GOT3 (cell line): ENCODE data around the gene SPRED1.

Experiments
- DNase-seq: peaks from one replicate; lab custom pipeline; 2025; ENCODE audit warnings: mixed read lengths; lab: John Stamatoyannopoulos, UW

Gene SPRED1

DNA sequence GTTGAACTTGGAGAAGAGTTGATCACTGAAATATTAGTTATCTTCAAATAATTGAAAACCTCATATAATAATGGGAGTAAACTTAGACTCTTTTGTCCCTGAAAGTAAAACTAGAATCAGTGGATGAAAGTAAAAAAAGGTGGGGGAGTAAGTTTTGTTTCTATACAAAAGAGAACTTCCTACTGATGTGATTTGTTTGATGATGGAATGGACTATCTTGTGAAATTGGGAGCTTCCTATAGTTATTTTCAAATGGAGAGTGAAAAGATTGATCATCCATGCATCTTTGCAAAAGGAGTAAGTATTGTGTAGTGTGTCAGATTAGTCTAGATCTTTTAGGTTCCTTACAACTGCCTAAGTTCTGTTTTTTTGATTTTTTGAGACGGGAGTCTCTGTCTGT, 28.4 kb downstream of the SPRED1 start:
- no peak for DNase-seq

- DNase-seq = no peak
These were observed 30.4 kb downstream of the SPRED1 start for GRCh38 chr15:38283010-38283409.

DNA sequence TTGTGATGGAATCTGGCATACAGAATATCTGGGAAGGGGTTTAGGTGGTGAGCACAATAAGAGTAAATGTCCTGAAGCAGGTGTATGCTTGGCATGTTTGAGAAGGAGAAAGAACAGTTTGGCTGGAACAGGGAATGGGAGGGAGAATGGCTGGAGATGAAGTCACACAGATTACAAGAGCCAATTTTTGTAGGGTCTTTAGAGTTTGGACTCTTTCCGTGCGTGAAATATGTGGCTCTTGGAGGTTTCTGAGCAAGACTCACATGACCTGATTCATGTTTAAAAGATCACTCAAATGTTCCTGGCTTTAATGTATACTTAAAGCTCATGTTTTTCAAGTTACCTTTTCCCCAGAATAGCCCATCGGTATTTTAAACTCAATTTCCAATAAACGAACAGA, 32.8 kb downstream of the SPRED1 start:
- DNase-seq = no peak

DNA sequence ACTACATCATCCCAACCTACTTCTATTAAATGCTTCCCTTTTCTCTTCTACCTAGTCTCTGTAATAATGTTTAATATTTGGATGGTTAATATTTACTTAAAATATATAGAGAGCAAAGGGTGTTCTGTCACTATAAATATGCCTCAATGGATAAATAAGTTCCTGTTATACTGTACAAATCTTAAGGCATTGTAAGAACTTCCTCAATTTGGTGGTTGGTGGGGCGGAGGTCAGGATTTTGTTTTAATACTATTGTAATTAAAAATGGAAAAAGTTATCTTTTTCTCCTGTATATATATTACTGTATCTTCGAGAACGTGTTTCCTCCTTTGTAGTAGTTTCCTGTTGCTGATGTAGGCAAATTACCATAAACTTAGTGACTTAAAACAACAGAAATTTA, 41.5 kb downstream of the SPRED1 start:
- DNase-seq = no peak

- DNase-seq = no peak
These were observed 45.2 kb downstream of the SPRED1 start for GRCh38 chr15:38297623-38298388.

- no peak for DNase-seq
These were observed 46.6 kb downstream of the SPRED1 start for GRCh38 chr15:38299216-38299615.

DNA sequence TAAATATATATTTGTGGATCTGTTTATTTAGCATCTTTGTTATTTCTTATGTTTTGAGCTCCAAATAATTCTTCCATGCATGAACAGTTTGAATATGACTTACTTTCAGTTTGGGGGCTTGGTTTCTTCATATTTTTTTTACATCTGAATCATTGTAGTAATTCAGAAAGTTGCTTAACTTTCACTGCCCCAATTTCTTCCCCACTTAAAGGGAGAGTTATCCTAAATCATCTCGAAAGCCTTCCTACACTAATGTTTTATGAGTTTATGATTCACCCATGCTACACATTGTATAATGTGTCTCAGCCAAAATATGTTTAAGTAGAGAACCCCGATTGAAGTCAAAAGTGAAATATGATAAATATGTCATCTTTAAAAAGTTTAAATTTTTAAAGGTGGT, 47.8 kb downstream of the SPRED1 start:
- no peak for DNase-seq

GRCh38 chr15:38304481-38304880, 51.8 kb downstream of the SPRED1 start:
- DNase-seq = no peak

DNA sequence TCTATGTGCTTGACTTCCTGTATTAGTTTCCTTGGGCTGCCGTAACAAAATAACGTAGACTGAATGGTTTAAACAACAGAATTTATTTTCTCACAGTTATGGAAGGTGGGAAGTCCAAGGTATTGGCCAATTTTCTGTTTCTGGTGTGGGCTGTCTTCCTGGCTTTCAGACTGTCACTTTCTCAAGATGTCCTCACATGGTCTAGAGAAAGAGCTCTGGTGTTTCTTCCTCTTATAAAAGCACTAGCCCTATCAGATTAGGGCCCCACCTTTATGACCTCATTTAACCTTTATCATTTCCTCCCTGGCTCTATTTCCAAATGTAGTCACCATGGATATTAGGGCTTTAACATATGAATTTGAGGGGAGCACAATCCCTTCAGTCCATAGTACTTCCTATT, 54.6 kb downstream of the SPRED1 start:
- DNase-seq = no peak

- no peak for DNase-seq
These were observed 55.4 kb downstream of the SPRED1 start for GRCh38 chr15:38307861-38308641.

DNA sequence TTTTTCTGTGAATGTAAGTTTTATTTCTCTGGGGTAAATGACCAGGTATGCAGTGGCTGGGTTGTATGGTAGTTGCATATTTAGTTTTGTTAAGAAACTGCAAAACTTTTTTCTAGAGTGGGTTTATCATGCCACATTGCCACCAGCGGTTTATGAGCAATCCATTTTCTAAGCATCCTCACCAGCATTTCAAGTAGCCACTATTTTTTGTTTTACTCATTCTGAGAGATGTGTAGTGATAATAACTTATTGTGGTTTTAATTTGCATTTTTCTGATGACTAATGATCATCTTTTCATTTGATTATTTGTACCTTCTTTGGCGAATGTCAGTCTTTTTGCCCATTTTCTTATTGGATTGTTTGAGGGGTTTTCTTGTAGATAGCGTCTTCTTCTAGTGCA, 56.2 kb downstream of the SPRED1 start:
- no peak for DNase-seq

GRCh38 chr15:38312190-38312589, 59.6 kb downstream of the SPRED1 start:
- DNase-seq = no peak

- DNase-seq = no peak
These were observed 63.7 kb downstream of the SPRED1 start for GRCh38 chr15:38316311-38316710.

GRCh38 chr15:38320181-38320580, 67.5 kb downstream of the SPRED1 start:
- DNase-seq = no peak

DNA sequence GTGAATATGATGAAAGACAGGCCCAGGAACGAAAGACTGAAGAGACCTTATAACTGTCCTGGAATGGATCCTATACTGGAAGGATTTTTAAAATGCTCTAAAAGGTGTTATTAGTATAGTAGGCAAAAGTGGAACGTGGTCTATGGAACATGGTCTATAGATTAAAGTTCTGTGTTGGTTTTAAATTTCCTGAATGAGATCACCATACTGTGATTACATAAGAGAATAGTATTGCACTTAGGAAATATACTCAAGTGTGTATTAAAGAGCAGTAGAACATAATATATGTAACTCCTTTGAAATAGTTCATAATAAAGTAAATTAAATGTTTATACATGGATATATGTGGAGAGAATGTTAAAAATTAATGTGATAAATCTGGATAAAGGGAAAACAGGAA, 68.2 kb downstream of the SPRED1 start:
- DNase-seq = no peak

DNA sequence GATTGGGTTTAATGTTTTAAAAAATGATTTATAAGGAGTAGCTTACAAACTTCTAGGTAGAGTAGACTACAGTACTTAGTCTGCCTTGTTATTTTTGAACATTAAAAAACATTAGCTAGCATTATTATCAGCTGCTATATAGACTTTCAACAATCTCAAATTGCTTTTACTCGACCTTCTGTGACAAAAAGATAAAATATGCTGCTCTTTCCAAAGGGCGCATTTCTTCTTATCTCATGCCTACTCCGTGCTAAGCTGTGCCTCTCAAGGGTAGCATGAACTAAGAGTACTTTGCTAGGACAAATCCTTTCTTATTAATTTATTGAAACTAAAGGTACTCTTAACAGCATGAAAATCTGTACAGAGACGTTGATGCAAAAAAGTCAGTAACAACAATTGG, 71.3 kb downstream of the SPRED1 start:
- DNase-seq = no peak

DNA sequence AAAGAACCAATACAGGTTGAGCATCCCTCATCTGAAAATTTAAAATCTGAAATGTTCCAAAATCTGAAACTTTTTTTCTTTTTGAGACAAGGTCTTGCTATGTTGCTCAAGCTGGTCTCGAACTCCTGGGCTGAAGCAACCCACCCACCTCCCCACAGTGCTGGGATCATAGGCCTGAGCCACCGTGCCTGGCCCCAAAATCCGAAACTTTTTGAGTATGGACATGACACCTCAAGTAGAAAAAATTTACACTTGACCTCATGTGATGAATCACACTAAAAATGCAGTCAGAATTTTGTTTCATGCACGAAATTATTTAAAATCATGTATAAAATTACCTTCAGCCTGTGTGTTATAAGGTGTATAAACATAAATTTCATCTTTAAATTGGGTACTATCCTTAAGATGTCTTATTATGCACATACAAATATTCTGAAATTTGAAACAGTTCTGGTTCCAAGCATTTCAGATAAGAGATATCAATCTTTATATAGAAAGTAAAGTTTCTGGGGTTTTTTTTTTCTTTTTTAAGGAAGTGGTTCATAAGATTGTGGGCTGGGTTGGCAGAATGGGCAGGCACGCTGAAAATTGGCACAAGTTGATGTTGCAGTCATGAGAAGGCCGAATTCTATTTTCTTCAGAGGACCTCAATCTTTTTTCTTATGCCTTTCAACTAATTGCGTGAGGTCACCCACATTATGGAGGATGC, 72.5 kb downstream of the SPRED1 start:
- no peak for DNase-seq

GRCh38 chr15:38325648-38325990, 73.0 kb downstream of the SPRED1 start:
- DNase-seq = no peak

DNA sequence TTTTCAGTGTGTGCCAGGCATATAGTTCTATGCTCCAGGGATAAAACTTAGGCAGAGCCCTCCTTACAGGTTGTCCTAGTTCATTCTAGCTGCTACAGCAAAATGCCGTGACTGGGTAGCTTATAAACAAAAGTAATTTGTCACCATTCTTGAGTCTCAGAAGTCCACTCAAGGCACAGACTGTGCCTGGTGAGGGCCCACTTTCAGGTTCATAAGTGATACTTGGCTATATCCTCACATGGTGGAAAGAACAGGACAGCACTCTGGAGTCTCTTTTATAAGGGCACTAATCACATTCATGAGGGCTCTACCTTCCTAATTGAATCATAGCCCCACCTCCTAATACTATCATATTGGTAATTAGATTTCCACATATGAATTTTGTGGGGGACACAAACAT, 80.1 kb downstream of the SPRED1 start:
- no peak for DNase-seq

DNA sequence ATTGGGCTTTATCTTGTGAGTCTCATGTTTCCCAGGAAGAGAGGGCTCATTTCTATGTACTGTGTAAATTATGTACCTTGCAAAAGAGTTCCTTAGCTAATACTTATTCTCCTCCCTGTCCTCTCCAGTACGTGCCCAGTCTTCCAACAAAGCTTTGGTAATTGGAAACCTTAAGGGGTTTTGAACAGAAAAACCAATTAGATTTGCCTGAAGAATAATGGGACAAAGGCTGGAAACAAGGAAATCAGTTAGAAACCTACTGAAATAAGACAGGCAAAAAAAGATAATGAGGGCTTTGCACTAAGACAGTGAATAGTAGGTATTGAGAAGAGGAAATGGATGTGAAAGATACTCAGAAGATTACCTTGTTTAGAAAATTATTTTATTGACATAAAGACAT, 82.5 kb downstream of the SPRED1 start:
- DNase-seq = no peak

DNA sequence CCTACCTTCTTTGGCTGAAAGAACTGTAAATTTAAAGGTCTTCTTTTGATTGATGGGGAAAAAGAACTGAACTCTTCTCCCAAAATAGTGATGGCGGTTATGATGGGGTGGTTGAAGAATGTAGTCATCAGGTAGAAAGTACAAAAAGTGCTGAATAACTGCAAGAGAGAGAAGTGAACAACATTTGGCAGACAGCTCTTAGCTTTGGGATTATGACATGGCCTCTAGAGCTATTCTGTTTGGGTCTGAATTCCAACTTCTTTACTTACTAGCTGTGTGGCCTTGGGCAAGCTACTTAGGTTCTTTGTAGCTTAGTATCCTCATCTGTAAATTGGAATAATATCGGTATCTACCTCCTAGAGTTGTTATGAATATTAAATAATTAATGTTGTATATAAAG, 91.7 kb downstream of the SPRED1 start:
- no peak for DNase-seq

DNA sequence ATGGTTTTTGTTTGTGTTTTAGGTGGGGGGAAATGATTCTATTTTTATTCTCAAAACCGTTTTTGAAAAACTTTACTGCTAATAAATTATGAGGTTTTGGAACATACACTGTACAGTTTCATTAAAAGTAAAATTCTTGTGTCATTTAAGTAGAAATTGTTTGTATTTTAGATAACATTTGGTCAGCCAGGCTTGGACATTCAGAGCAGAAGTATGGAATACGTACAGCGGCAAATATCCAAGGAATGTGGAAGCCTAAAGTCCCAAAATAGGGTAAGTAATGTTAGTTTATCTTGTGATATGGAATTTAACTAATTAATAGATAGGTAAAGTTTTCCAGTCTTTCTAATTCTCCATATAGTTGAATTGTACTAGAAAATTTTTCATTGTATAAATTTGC, 96.6 kb downstream of the SPRED1 start:
- no peak for DNase-seq

DNA sequence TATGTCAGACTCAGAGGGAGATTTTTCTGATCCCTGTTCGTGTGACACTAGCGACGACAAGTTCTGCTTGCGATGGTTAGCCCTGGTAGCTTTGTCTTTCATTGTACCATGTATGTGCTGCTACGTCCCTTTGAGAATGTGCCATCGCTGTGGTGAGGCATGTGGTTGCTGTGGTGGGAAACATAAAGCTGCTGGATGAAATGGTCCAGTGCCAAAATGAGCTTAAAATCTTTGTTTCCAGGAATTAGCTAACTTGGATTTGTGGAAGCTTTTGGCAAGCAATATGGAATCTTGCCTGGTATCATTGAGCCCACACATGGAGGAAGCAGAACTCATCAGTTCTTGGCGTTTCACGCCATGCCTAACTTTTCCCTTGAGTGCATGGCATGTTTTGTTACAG, 98.8 kb downstream of the SPRED1 start:
- DNase-seq = no peak
